ENCODE measurements around the gene ELAC1.

ELAC1 gene

DNA sequence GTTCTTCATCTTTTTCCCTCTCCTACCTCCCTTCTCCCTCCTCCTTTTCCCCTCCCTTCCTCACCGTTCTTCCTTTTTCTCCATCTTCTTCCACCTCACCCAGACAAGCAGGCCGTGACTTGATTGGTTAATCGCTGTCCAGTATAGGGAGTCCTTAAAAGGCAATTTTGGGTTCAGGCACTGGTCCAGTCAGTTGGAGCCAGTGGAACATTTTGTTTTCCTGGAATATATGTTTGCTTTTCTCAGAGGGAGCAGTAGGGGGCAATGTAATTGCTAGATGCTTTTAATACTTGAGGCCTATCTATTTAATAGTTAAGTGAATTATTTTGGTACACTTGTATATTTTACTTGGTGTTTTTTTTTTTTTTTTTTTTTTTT lies 15.0 kb downstream of the ELAC1 start:
- H3F3A ChIP-seq (ENCODE audit: insufficient read depth, low read length), result no peaks in the 10 kb centered on the region

DNA sequence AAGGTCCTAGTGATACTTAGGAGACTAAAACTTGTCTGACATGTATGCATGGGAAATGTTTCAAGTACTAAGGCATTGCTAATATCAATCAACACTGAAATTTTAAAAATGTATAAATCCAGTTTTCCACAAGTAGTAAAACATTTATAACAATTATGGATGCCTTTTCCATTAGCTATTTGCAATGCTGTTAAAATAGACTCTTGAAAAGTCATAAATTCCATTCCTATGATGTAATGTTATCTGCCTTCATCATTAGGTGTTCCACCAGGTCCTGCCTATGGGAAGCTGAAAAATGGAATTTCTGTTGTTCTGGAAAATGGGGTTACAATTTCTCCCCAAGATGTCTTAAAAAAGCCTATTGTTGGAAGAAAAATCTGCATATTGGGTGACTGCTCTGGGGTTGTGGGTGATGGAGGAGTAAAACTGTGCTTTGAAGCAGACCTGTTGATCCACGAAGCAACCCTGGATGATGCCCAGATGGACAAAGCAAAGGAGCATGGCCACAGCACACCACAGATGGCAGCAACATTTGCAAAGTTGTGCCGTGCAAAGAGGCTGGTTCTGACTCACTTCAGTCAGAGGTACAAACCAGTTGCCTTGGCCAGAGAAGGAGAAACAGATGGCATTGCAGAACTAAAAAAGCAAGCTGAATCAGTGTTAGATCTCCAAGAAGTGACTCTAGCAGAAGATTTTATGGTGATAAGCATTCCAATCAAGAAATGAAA lies 18.7 kb downstream of the ELAC1 start:
- H3K27ac ChIP-seq (ENCODE audit: low read depth, low read length, poor library complexity, severe bottlenecking), result no peak overlapping the region
- H3K4me2 ChIP-seq (ENCODE audit: low read length), result no peak overlapping the region

More for the DNA sequence above, 15.0 kb downstream of the ELAC1 start:
- Histone ChIP-seq H3K9ac (ENCODE audit: low read length) (no peak overlapping the region), H3K4me1 (ENCODE audit: insufficient read depth, low read length, severe bottlenecking) (no peaks in the 10 kb centered on the region), H3K27ac (ENCODE audit: low read depth, low read length, poor library complexity, severe bottlenecking) (no peak overlapping the region), H3K27me3 (ENCODE audit: insufficient read depth, low read length) (no peaks in the 10 kb centered on the region), H2AFZ (ENCODE audit: low read length) (no peak overlapping the region), H3K36me3 (ENCODE audit: insufficient read depth, low read length) (peaks cover 47% of the 10 kb centered on the region), H3K4me2 (ENCODE audit: low read length) (no peak overlapping the region), H4K20me1 (ENCODE audit: insufficient read depth, low read length) (no peaks in the 10 kb centered on the region), H3K9me2 (ENCODE audit: low read depth, low read length) (no peaks in the 10 kb centered on the region), H3K9me3 (ENCODE audit: low read length) (no peaks in the 10 kb centered on the region; the same call in 1 of the 2 replicates), H3K79me2 (ENCODE audit: insufficient read depth, low read length) (no peaks in the 10 kb centered on the region), H3K4me3 (ENCODE audit: low read depth, low read length, poor library complexity, severe bottlenecking) (no peak overlapping the region)
- TF ChIP-seq EZH2 (IDR thresholded peaks at IDR 0.05; ENCODE audit: borderline replicate concordance, low read length), result no peak
- TF ChIP-seq, protein P1, sequence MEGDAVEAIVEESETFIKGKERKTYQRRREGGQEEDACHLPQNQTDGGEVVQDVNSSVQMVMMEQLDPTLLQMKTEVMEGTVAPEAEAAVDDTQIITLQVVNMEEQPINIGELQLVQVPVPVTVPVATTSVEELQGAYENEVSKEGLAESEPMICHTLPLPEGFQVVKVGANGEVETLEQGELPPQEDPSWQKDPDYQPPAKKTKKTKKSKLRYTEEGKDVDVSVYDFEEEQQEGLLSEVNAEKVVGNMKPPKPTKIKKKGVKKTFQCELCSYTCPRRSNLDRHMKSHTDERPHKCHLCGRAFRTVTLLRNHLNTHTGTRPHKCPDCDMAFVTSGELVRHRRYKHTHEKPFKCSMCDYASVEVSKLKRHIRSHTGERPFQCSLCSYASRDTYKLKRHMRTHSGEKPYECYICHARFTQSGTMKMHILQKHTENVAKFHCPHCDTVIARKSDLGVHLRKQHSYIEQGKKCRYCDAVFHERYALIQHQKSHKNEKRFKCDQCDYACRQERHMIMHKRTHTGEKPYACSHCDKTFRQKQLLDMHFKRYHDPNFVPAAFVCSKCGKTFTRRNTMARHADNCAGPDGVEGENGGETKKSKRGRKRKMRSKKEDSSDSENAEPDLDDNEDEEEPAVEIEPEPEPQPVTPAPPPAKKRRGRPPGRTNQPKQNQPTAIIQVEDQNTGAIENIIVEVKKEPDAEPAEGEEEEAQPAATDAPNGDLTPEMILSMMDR (IDR thresholded peaks at IDR 0.05; ENCODE audit: low read length), result no peak; the same call in 1 of the 2 replicates

DNA sequence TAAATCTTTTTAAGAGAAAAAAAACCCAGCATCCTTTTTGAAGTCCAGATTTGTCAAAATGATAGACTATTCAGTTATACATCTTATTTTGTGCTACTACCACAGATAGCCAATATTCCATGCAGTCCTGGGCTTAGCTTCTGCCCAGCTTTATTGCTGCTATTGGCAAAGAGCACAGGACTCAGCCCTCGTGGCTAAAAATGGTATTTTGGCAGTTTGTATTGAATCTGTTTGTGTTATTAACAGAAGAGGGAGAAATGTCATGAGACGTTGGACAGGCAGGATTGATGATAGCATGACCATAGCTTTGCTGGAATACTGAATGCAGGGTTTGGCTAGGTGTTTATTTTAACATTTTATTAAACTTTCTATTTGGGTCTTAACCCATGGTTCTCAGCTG lies 19.4 kb downstream of the ELAC1 start:
- Histone ChIP-seq H3K27ac (ENCODE audit: low read depth, low read length, poor library complexity, severe bottlenecking) (no peak overlapping the region), H3K79me2 (ENCODE audit: insufficient read depth, low read length) (no peaks in the 10 kb centered on the region), H3K4me1 (ENCODE audit: insufficient read depth, low read length, severe bottlenecking) (no peaks in the 10 kb centered on the region), H3K9ac (ENCODE audit: low read length) (no peak overlapping the region), H3K36me3 (ENCODE audit: insufficient read depth, low read length) (peaks cover 23% of the 10 kb centered on the region; the same call in 1 of the 2 replicates), H2AFZ (ENCODE audit: low read length) (no peak overlapping the region), H3K4me2 (ENCODE audit: low read length) (no peak overlapping the region), H3F3A (ENCODE audit: insufficient read depth, low read length) (no peaks in the 10 kb centered on the region), H4K20me1 (ENCODE audit: insufficient read depth, low read length) (no peaks in the 10 kb centered on the region), H3K9me2 (ENCODE audit: low read depth, low read length) (no peaks in the 10 kb centered on the region), H3K27me3 (ENCODE audit: insufficient read depth, low read length) (no peaks in the 10 kb centered on the region), H3K4me3 (ENCODE audit: low read depth, low read length, poor library complexity, severe bottlenecking) (no peak overlapping the region), H3K9me3 (ENCODE audit: low read length) (no peaks in the 10 kb centered on the region)
- no peak for TF ChIP-seq EZH2 (IDR thresholded peaks at IDR 0.05; ENCODE audit: borderline replicate concordance, low read length)
- TF ChIP-seq, protein P1 (IDR thresholded peaks at IDR 0.05; ENCODE audit: low read length), result no peak

More for the DNA sequence above, 18.7 kb downstream of the ELAC1 start:
- Histone ChIP-seq H3K27me3 (ENCODE audit: insufficient read depth, low read length) (no peaks in the 10 kb centered on the region), H3K4me1 (ENCODE audit: insufficient read depth, low read length, severe bottlenecking) (no peaks in the 10 kb centered on the region), H3K9ac (ENCODE audit: low read length) (no peak overlapping the region), H2AFZ (ENCODE audit: low read length) (no peak overlapping the region), H4K20me1 (ENCODE audit: insufficient read depth, low read length) (no peaks in the 10 kb centered on the region), H3K9me3 (ENCODE audit: low read length) (no peaks in the 10 kb centered on the region), H3K79me2 (ENCODE audit: insufficient read depth, low read length) (no peaks in the 10 kb centered on the region), H3K4me3 (ENCODE audit: low read depth, low read length, poor library complexity, severe bottlenecking) (no peak overlapping the region), H3K36me3 (ENCODE audit: insufficient read depth, low read length) (peaks cover 23% of the 10 kb centered on the region; the same call in 1 of the 2 replicates), H3K9me2 (ENCODE audit: low read depth, low read length) (no peaks in the 10 kb centered on the region), H3F3A (ENCODE audit: insufficient read depth, low read length) (no peaks in the 10 kb centered on the region)
- TF ChIP-seq EZH2 (IDR thresholded peaks at IDR 0.05; ENCODE audit: borderline replicate concordance, low read length), result no peak
- TF ChIP-seq, protein P1 (IDR thresholded peaks at IDR 0.05; ENCODE audit: low read length), result no peak
